Neural cell (in vitro differentiated cells): ENCODE measurements around the gene DLG2.

ENCODE experiments used
- CTCF ChIP-seq: fragments of 450-650 bp; IDR thresholded peaks from 2 replicates; pipeline ENCODE4 v1.5.1; 2014; ENCODE audit warnings: antibody characterized with exemption, mild to moderate bottlenecking, moderate library complexity; ENCODE audit not compliant: poor library complexity, severe bottlenecking
- EP300 ChIP-seq: fragments of 450-650 bp; conservative IDR thresholded peaks from 2 replicates; pipeline ENCODE4 v1.6.1; 2014; ENCODE audit warnings: antibody characterized with exemption, mild to moderate bottlenecking, moderate library complexity; ENCODE audit not compliant: poor library complexity, severe bottlenecking
- EZH2 ChIP-seq: fragments of 200-600, 300-800 bp; shearing (Covaris generic), sonication (generic); IDR thresholded peaks from 2 replicates; pipeline ENCODE4 v1.6.1; 2014; ENCODE audit warnings: antibody characterized with exemption, low read length, borderline replicate concordance, mild to moderate bottlenecking; ENCODE audit not compliant: insufficient read depth, poor library complexity, severe bottlenecking
- MXI1 ChIP-seq: fragments of 450-650 bp; conservative IDR thresholded peaks from 2 replicates; pipeline ENCODE4 v1.6.1; 2014; ENCODE audit warnings: antibody characterized with exemption, mild to moderate bottlenecking; ENCODE audit not compliant: poor library complexity, severe bottlenecking
- POLR2AphosphoS5 ChIP-seq: IDR thresholded peaks from 2 replicates; pipeline ENCODE4 v1.6.1; 2012
- RAD21 ChIP-seq: fragments of 450-650 bp; conservative IDR thresholded peaks from 2 replicates; pipeline ENCODE4 v1.6.1; 2014; ENCODE audit warnings: antibody characterized with exemption, mild to moderate bottlenecking, moderate library complexity
- REST ChIP-seq: IDR thresholded peaks from 2 replicates; pipeline ENCODE4 v1.6.1; 2012; ENCODE audit warnings: borderline replicate concordance
- TAF1 ChIP-seq: IDR thresholded peaks from 2 replicates; pipeline ENCODE4 v1.6.1; 2012; ENCODE audit warnings: low read depth

GRCh38 chr11:85165819-85166218, 461.3 kb downstream of the DLG2 start:
- TF ChIP-seq POLR2AphosphoS5 = no peak
- no peak for TF ChIP-seq CTCF
- no peak for TF ChIP-seq MXI1
- TF ChIP-seq RAD21 = no peak
- TF ChIP-seq EZH2 = no peak
- TF ChIP-seq TAF1 = no peak
- TF ChIP-seq REST = no peak
- no peak for TF ChIP-seq EP300
